Naive B cell (primary cell): ENCODE data around the gene MAP3K7CL. TPM values are rescaled to one million over a fixed set of nuclear protein-coding genes. Genes with fewer than 3 reads are reported as not detected.

ENCODE experiments used
- ATAC-seq, 2 donors: fragments of 150-1000 bp; cut with Tn5 transposase; 2 replicates each; pipeline ENCODE4 v1.10.0; 2021; ENCODE audit warnings: low read depth in 2 of 2, mild to moderate bottlenecking in 2 of 2, moderate library complexity in 2 of 2
- DNase-seq: peaks from one replicate; pipeline ENCODE4 v3.0.0; 2022
- H3K27ac Mint-ChIP-seq, 6 donors: one replicate each; pipeline ENCODE4 v1.8.0; 2020 to 2022; ENCODE audit warnings: mild to moderate bottlenecking in 6 of 6, mixed read lengths in 6 of 6, moderate library complexity in 5 of 6, inconsistent platforms in 2 of 6
- H3K27me3 Mint-ChIP-seq, 3 donors: one replicate each; pipeline ENCODE4 v1.8.0; 2021 to 2022; ENCODE audit warnings: mixed read lengths in 3 of 3, mild to moderate bottlenecking in 1 of 3
- H3K36me3 Mint-ChIP-seq, 2 donors: one replicate each; pipeline ENCODE4 v1.8.0; 2020 to 2022; ENCODE audit warnings: mixed read lengths in 2 of 2, inconsistent platforms in 1 of 2, mild to moderate bottlenecking in 1 of 2
- H3K4me1 Mint-ChIP-seq, 3 donors: one replicate each; pipeline ENCODE4 v1.8.0; 2020 to 2022; ENCODE audit warnings: mixed read lengths in 3 of 3, inconsistent platforms in 1 of 3, mild to moderate bottlenecking in 1 of 3, moderate library complexity in 1 of 3
- H3K4me3 Mint-ChIP-seq, 8 donors: one replicate each; pipeline ENCODE4 v1.8.0; 2020 to 2022; ENCODE audit warnings: mild to moderate bottlenecking in 8 of 8, mixed read lengths in 8 of 8, moderate library complexity in 8 of 8, inconsistent platforms in 2 of 8
- H3K9me3 Mint-ChIP-seq, 7 donors: one replicate each; pipeline ENCODE4 v1.8.0; 2020 to 2022; ENCODE audit warnings: mixed read lengths in 7 of 7, mild to moderate bottlenecking in 5 of 7, inconsistent platforms in 2 of 7, moderate library complexity in 1 of 7
- polyA plus RNA-seq, 6 donors: library from polyadenylated mRNA; unstranded; fragments of 300-500 nt; fragmentation: Illumina TruSeq; gene quantifications; one replicate each; pipeline ENCODE4 v1.2.3, GENCODE V29; 2021; ENCODE audit warnings: low read depth in 6 of 6

Gene MAP3K7CL
- 10 to 100 TPM in 5 of 6 donors, 1 to 10 TPM in 1; 7.8 to 38.2 (median 18.5) TPM for polyA plus RNA-seq

- peaks cover 0 to 2% (median 0%) of the 10 kb centered on the region in 7 donors for H3K9me3 Mint-ChIP-seq
- H3K27me3 Mint-ChIP-seq = no peaks in the 10 kb centered on the region
- DNase-seq = no peak
- peaks cover 0 to 6% (median 0%) of the 10 kb centered on the region in 3 donors for H3K4me1 Mint-ChIP-seq
- H3K36me3 Mint-ChIP-seq = peaks cover 0 to 4% of the 10 kb centered on the region in 2 donors
- ATAC-seq = no peak
- H3K4me3 Mint-ChIP-seq = no peak within 1 kb of the TSS
- H3K27ac Mint-ChIP-seq = peak within 1 kb of the TSS in 1 of 6 donors; percentile 90
Observed at GRCh38 chr21:29130270-29130969, at the start of gene MAP3K7CL. Gene MAP3K7CL, plus strand, starts transcription at chr21:29130644. Its CDS starts 2,701 bp downstream, at chr21:29133345.

GRCh38 chr21:29082046-29082815 lies 48.2 kb upstream of the MAP3K7CL start:
- Mint-ChIP-seq H3K9me3 (no peaks in the 10 kb centered on the region), H3K4me3 (peak overlapping the region in 1 of 8 donors; percentile 59), H3K27me3 (no peaks in the 10 kb centered on the region), H3K4me1 (peaks cover 28 to 31% (median 29%) of the 10 kb centered on the region in 3 donors), H3K36me3 (peaks cover 0 to 7% of the 10 kb centered on the region in 2 donors), H3K27ac (peak overlapping the region in 2 of 6 donors; percentile 15 to 27)
- DNase-seq = no peak
- no peak for ATAC-seq

- H3K36me3 Mint-ChIP-seq = peaks cover 0 to 7% of the 10 kb centered on the region in 2 donors
- peaks cover 22 to 25% (median 23%) of the 10 kb centered on the region in 3 donors for H3K4me1 Mint-ChIP-seq
- ATAC-seq = no peak
- no peak overlapping the region for H3K27ac Mint-ChIP-seq
- no peaks in the 10 kb centered on the region for H3K9me3 Mint-ChIP-seq
- DNase-seq = no peak
- H3K4me3 Mint-ChIP-seq = no peak overlapping the region
- no peaks in the 10 kb centered on the region for H3K27me3 Mint-ChIP-seq
Observed at GRCh38 chr21:29083306-29083705, 47.1 kb upstream of the MAP3K7CL start.

GRCh38 chr21:29084372-29084771 lies 46.1 kb upstream of the MAP3K7CL start:
- H3K9me3 Mint-ChIP-seq = no peaks in the 10 kb centered on the region
- H3K4me3 Mint-ChIP-seq = no peak overlapping the region

GRCh38 chr21:29085106-29085752 lies 45.2 kb upstream of the MAP3K7CL start:
- Mint-ChIP-seq H3K4me3 (no peak overlapping the region), H3K4me1 (peaks cover 5 to 8% (median 7%) of the 10 kb centered on the region in 3 donors), H3K27me3 (no peaks in the 10 kb centered on the region), H3K27ac (no peak overlapping the region), H3K36me3 (peaks cover 0 to 7% of the 10 kb centered on the region in 2 donors), H3K9me3 (no peaks in the 10 kb centered on the region)
- no peak for ATAC-seq
- DNase-seq = no peak

More at GRCh38 chr21:29084372-29084771, 46.1 kb upstream of the MAP3K7CL start:
- Mint-ChIP-seq H3K4me1 (peaks cover 13 to 14% (median 13%) of the 10 kb centered on the region in 3 donors), H3K27me3 (no peaks in the 10 kb centered on the region), H3K36me3 (peaks cover 0 to 7% of the 10 kb centered on the region in 2 donors), H3K27ac (no peak overlapping the region)
- DNase-seq (no peak), ATAC-seq (no peak)

GRCh38 chr21:29091033-29091432 lies 39.4 kb upstream of the MAP3K7CL start:
- ATAC-seq = no peak

GRCh38 chr21:29092102-29092959 lies 38.1 kb upstream of the MAP3K7CL start:
- no peaks in the 10 kb centered on the region for H3K9me3 Mint-ChIP-seq
- H3K36me3 Mint-ChIP-seq = peaks cover 0 to 5% of the 10 kb centered on the region in 2 donors
- peak overlapping the region in 2 of 6 donors; percentile 36 to 86 for H3K27ac Mint-ChIP-seq

More at GRCh38 chr21:29091033-29091432, 39.4 kb upstream of the MAP3K7CL start:
- Mint-ChIP-seq H3K9me3 (no peaks in the 10 kb centered on the region), H3K27ac (no peak overlapping the region), H3K4me1 (peaks cover 0 to 3% (median 0%) of the 10 kb centered on the region in 3 donors), H3K27me3 (no peaks in the 10 kb centered on the region), H3K36me3 (peaks cover 5 to 7% of the 10 kb centered on the region in 2 donors), H3K4me3 (no peak overlapping the region)
- DNase-seq = no peak

GRCh38 chr21:29096218-29097015 lies 34.0 kb upstream of the MAP3K7CL start:
- Mint-ChIP-seq H3K4me3 (no peak overlapping the region), H3K27ac (peak overlapping the region in 4 of 6 donors; percentile 11 to 36 (median 22)), H3K36me3 (peaks cover 5 to 8% of the 10 kb centered on the region in 2 donors), H3K4me1 (peaks cover 7 to 10% (median 7%) of the 10 kb centered on the region in 3 donors), H3K27me3 (no peaks in the 10 kb centered on the region), H3K9me3 (peaks cover 0 to 4% (median 0%) of the 10 kb centered on the region in 7 donors)
- DNase-seq (no peak), ATAC-seq (no peak)

More at GRCh38 chr21:29092102-29092959, 38.1 kb upstream of the MAP3K7CL start:
- H3K27me3 Mint-ChIP-seq = no peaks in the 10 kb centered on the region
- no peak for ATAC-seq
- DNase-seq = no peak
- H3K4me1 Mint-ChIP-seq = peaks cover 0 to 3% (median 0%) of the 10 kb centered on the region in 3 donors
- no peak overlapping the region for H3K4me3 Mint-ChIP-seq

GRCh38 chr21:29098156-29098555 lies 32.3 kb upstream of the MAP3K7CL start:
- H3K27ac Mint-ChIP-seq = no peak overlapping the region
- H3K36me3 Mint-ChIP-seq = peaks cover 0 to 8% of the 10 kb centered on the region in 2 donors
- H3K4me1 Mint-ChIP-seq = peaks cover 7 to 10% (median 7%) of the 10 kb centered on the region in 3 donors
- no peaks in the 10 kb centered on the region for H3K27me3 Mint-ChIP-seq
- DNase-seq (no peak), ATAC-seq (no peak)
- H3K4me3 Mint-ChIP-seq = no peak overlapping the region
- peaks cover 0 to 4% (median 0%) of the 10 kb centered on the region in 7 donors for H3K9me3 Mint-ChIP-seq

- peaks cover 7 to 10% (median 7%) of the 10 kb centered on the region in 3 donors for H3K4me1 Mint-ChIP-seq
- H3K4me3 Mint-ChIP-seq = no peak overlapping the region
Observed at GRCh38 chr21:29102791-29103257, 27.6 kb upstream of the MAP3K7CL start.

GRCh38 chr21:29104239-29104708 lies 26.2 kb upstream of the MAP3K7CL start:
- H3K27me3 Mint-ChIP-seq = no peaks in the 10 kb centered on the region
- DNase-seq (no peak), ATAC-seq (no peak)
- peaks cover 4 to 15% of the 10 kb centered on the region in 2 donors for H3K36me3 Mint-ChIP-seq
- no peak overlapping the region for H3K4me3 Mint-ChIP-seq
- peaks cover 0 to 4% (median 0%) of the 10 kb centered on the region in 7 donors for H3K9me3 Mint-ChIP-seq
- H3K4me1 Mint-ChIP-seq = peaks cover 7 to 9% (median 7%) of the 10 kb centered on the region in 3 donors
- no peak overlapping the region for H3K27ac Mint-ChIP-seq

More at GRCh38 chr21:29102791-29103257, 27.6 kb upstream of the MAP3K7CL start:
- Mint-ChIP-seq H3K27me3 (no peaks in the 10 kb centered on the region), H3K36me3 (peaks cover 4 to 15% of the 10 kb centered on the region in 2 donors), H3K27ac (peak overlapping the region in 2 of 6 donors; percentile 41 to 67), H3K9me3 (peaks cover 0 to 4% (median 0%) of the 10 kb centered on the region in 7 donors)
- DNase-seq (no peak), ATAC-seq (no peak)
